Testis (tissue), 3 donors: ENCODE results near the gene PRSS1. TPM values are rescaled to one million over a fixed set of nuclear protein-coding genes. Genes with fewer than 3 reads are reported as not detected.
"Not testable (repeated sequence)": the region's sequence is repeated elsewhere in the genome, so short reads cannot be mapped to it uniquely, and the experiment has no call there.

Experiments used
- DNase-seq: peaks from one replicate; pipeline ENCODE4 v3.0.0-alpha.2; 2019
- H3K27ac ChIP-seq, 2 donors: fragments of 200-600 bp; sonication (generic); one replicate each; pipeline ENCODE4 v1.5.1; 2019
- H3K27me3 ChIP-seq: fragments of 200-600 bp; sonication (generic); one replicate; pipeline ENCODE4 v1.5.1; 2019
- H3K36me3 ChIP-seq: fragments of 200-600 bp; sonication (generic); one replicate; pipeline ENCODE4 v1.5.1; 2017; ENCODE audit warnings: low read depth; ENCODE audit errors: missing control alignments
- H3K4me1 ChIP-seq: fragments of 200-600 bp; sonication (generic); one replicate; pipeline ENCODE4 v1.5.1; 2019
- H3K4me3 ChIP-seq, 2 donors: fragments of 200-600 bp; sonication (generic); one replicate each; pipeline ENCODE4 v1.5.1; 2017 to 2019
- H3K9me3 ChIP-seq: fragments of 200-600 bp; sonication (generic); one replicate; pipeline ENCODE4 v1.5.1; 2017
- CTCF ChIP-seq, 3 experiments: fragments of 450-650 bp in 2 of 3; fragments of 200-600 bp in 1 of 3; sonication (generic) in 1 of 3; IDR thresholded peaks; one replicate each; pipeline ENCODE4 v1.5.1; 2016 to 2019; ENCODE audit warnings: antibody characterized with exemption in 3 of 3, mild to moderate bottlenecking in 2 of 3, moderate library complexity in 1 of 3
- POLR2A ChIP-seq: fragments of 450-650 bp; IDR thresholded peaks from one replicate; pipeline ENCODE4 v1.6.1; 2017; ENCODE audit warnings: antibody characterized with exemption, mild to moderate bottlenecking, moderate library complexity
- WGBS, 2 donors: methylation state at CpG; one replicate each; pipeline ENCODE4 v1.1.5; 2018; 5-methylcytosine and 5-hydroxymethylcytosine counted together
- intact Hi-C: fragments of 100-400 bp; cut with DNase I; formaldehyde crosslinking; loops from one replicate; pipeline ENCODE4 v1.15.1; 2023; ENCODE audit warnings: low total_unique reads
- polyA plus RNA-seq: library from polyadenylated mRNA; stranded (reverse); fragments of 350-450 nt; fragmentation: Illumina TruSeq; extraction: RNeasy Lipid Tissue Mini Kit (QIAGEN cat#74804); gene quantifications from one replicate; pipeline ENCODE4 v1.2.3, GENCODE V29; 2014; ENCODE audit warnings: low read depth, low replicate concordance; ENCODE audit not compliant: insufficient read depth
- total RNA-seq, 2 donors: library from RNA; depleted of rRNA; stranded (reverse); fragments of >200 nt; gene quantifications; one replicate each; pipeline ENCODE4 v1.2.3, GENCODE V29; 2016

PRSS1 gene
- total and polyA plus RNA-seq, 3 donors from 2014 or later, result not detected

GRCh38 chr7:142733271-142733670 is 16.0 kb upstream of the PRSS1 start:
- no peak overlapping the region for H3K27ac ChIP-seq
- H3K4me3 ChIP-seq, result no peak overlapping the region
- 88 to 91% methylated on average over 8 of the region's 8 CpGs for WGBS, 2 donors
- no peak for DNase-seq
- no peaks in the 10 kb centered on the region for H3K9me3 ChIP-seq
- H3K4me1 ChIP-seq, result no peaks in the 10 kb centered on the region
- no peaks in the 10 kb centered on the region for H3K36me3 ChIP-seq
- intact Hi-C loops, result no loop called here
- no peaks in the 10 kb centered on the region for H3K27me3 ChIP-seq
- TF ChIP-seq POLR2A, result no peak
- no peak for TF ChIP-seq CTCF (IDR thresholded peaks at IDR 0.05)

GRCh38 chr7:142739923-142740492 is 9.3 kb upstream of the PRSS1 start:
- Histone ChIP-seq H3K4me3 (no peak overlapping the region), H3K9me3 (no peaks in the 10 kb centered on the region), H3K27ac (peak overlapping the region; percentile 76 to 82), H3K36me3 (no peaks in the 10 kb centered on the region), H3K27me3 (no peaks in the 10 kb centered on the region), H3K4me1 (peaks cover 32% of the 10 kb centered on the region)
- WGBS, 2 donors, result 82 to 93% methylated on average over 2 of the region's 2 CpGs
- intact Hi-C loops, result no loop called here
- no peak for DNase-seq
- TF ChIP-seq CTCF (IDR thresholded peaks at IDR 0.05) (peak in 1 of 3 experiments; percentile 2), POLR2A (no peak)

GRCh38 chr7:142740786-142741185 is 8.5 kb upstream of the PRSS1 start:
- no peaks in the 10 kb centered on the region for H3K9me3 ChIP-seq
- WGBS, 2 donors, result 87 to 88% methylated on average over 5 of the region's 5 CpGs
- no peak for DNase-seq
- peaks cover 39% of the 10 kb centered on the region for H3K4me1 ChIP-seq
- no peaks in the 10 kb centered on the region for H3K36me3 ChIP-seq
- intact Hi-C loops, result no loop called here
- no peak overlapping the region for H3K4me3 ChIP-seq
- H3K27me3 ChIP-seq, result no peaks in the 10 kb centered on the region
- TF ChIP-seq POLR2A (no peak), CTCF (IDR thresholded peaks at IDR 0.05) (no peak)
- H3K27ac ChIP-seq, result peak overlapping the region; percentile 76 to 82

GRCh38 chr7:142741932-142742331 is 7.3 kb upstream of the PRSS1 start:
- H3K27ac ChIP-seq, result peak overlapping the region; percentile 76 to 82
- H3K36me3 ChIP-seq, intact Hi-C loops, H3K4me3 ChIP-seq, H3K27me3 ChIP-seq, H3K9me3 ChIP-seq: not testable (repeated sequence)
- H3K4me1 ChIP-seq, result peaks cover 45% of the 10 kb centered on the region
- DNase-seq, result peak; percentile 92

GRCh38 chr7:142745091-142745635 is 4.1 kb upstream of the PRSS1 start:
- Histone ChIP-seq H3K36me3 (no peaks in the 10 kb centered on the region), H3K4me1 (peaks cover 50% of the 10 kb centered on the region), H3K27me3 (no peaks in the 10 kb centered on the region), H3K9me3 (no peaks in the 10 kb centered on the region), H3K27ac (peak overlapping the region in 1 of 2 donors; percentile 53), H3K4me3 (no peak overlapping the region)
- TF ChIP-seq CTCF (IDR thresholded peaks at IDR 0.05) (no peak), POLR2A (no peak)
- DNase-seq, result no peak
- WGBS, 2 donors, result 29 to 57% methylated on average over 1 of the region's 1 CpG
- intact Hi-C loops, result no loop called here
